GM18526 (cell line): ENCODE results near the gene TEAD1.

ENCODE experiments used
- POLR2A ChIP-seq: IDR thresholded peaks from 3 replicates; pipeline ENCODE4 v1.6.1; 2011; ENCODE audit not compliant: insufficient read length; ENCODE audit errors: extremely low read depth

Gene TEAD1

GRCh38 chr11:12862696-12863469 lies 188.7 kb downstream of the TEAD1 start:
- no peak for TF ChIP-seq POLR2A

- TF ChIP-seq POLR2A = no peak
Measured at GRCh38 chr11:12863605-12864121, 189.4 kb downstream of the TEAD1 start.

GRCh38 chr11:12864316-12865156 lies 190.3 kb downstream of the TEAD1 start:
- TF ChIP-seq POLR2A = no peak

GRCh38 chr11:12865863-12866595 lies 191.8 kb downstream of the TEAD1 start:
- no peak for TF ChIP-seq POLR2A

- TF ChIP-seq POLR2A = no peak
Measured at GRCh38 chr11:12867531-12867930, 193.3 kb downstream of the TEAD1 start.

GRCh38 chr11:12868315-12869073 lies 194.3 kb downstream of the TEAD1 start:
- no peak for TF ChIP-seq POLR2A

GRCh38 chr11:12871241-12871640 lies 197.0 kb downstream of the TEAD1 start:
- no peak for TF ChIP-seq POLR2A

- no peak for TF ChIP-seq POLR2A
Measured at GRCh38 chr11:12871788-12872321, 197.6 kb downstream of the TEAD1 start.

GRCh38 chr11:12876340-12876739 lies 202.1 kb downstream of the TEAD1 start:
- TF ChIP-seq POLR2A = no peak

- no peak for TF ChIP-seq POLR2A
Measured at GRCh38 chr11:12876988-12877387, 202.8 kb downstream of the TEAD1 start.

GRCh38 chr11:12880327-12880726 lies 206.1 kb downstream of the TEAD1 start:
- no peak for TF ChIP-seq POLR2A

- no peak for TF ChIP-seq POLR2A
Measured at GRCh38 chr11:12882670-12883069, 208.4 kb downstream of the TEAD1 start.

- TF ChIP-seq POLR2A = no peak
Measured at GRCh38 chr11:12884751-12885318, 210.6 kb downstream of the TEAD1 start.

GRCh38 chr11:12885717-12886239 lies 211.6 kb downstream of the TEAD1 start:
- no peak for TF ChIP-seq POLR2A
